ENCODE results near the gene CNN2.

GRCh38 chr19:1045247-1045603 lies 18.8 kb downstream of the CNN2 start:
- TF ChIP-seq CTCF (IDR thresholded peaks at IDR 0.05) (no peak), EP300 (IDR thresholded peaks at IDR 0.05; ENCODE audit: low read depth) (no peak), POLR2AphosphoS5 (IDR thresholded peaks at IDR 0.05) (no peak), POLR2A (IDR thresholded peaks at IDR 0.05) (no peak)

All from transverse colon (tissue), 4 donors.